HEK293 (cell line): ENCODE data around the gene CLECL1.

Experiments used
- CTCF ChIP-seq: fragments of 450-650 bp; formaldehyde crosslinking; IDR thresholded peaks from 2 replicates; pipeline ENCODE4 v1.5.1; 2016; ENCODE audit warnings: missing biosample characterization, missing genetic modification characterization
- ELK4 ChIP-seq: IDR thresholded peaks from 2 replicates; pipeline ENCODE4 v1.6.1; 2011; ENCODE audit warnings: mild to moderate bottlenecking, low read depth, low read length, borderline replicate concordance
- HOXA7 ChIP-seq: sonication (generic); formaldehyde crosslinking; IDR thresholded peaks from 2 replicates; pipeline ENCODE4 v1.8.1; 2022; ENCODE audit warnings: missing genetic modification reagents, borderline replicate concordance
- MYNN ChIP-seq: fragments of 450-650 bp; formaldehyde crosslinking; IDR thresholded peaks from 2 replicates; pipeline ENCODE4 v1.5.1; 2016; ENCODE audit warnings: missing biosample characterization, missing genetic modification characterization, borderline replicate concordance
- PRDM10 ChIP-seq: fragments of 450-650 bp; formaldehyde crosslinking; IDR thresholded peaks from 2 replicates; pipeline ENCODE4 v1.5.1; 2016; ENCODE audit warnings: missing biosample characterization, missing genetic modification characterization
- SALL2 ChIP-seq: fragments of 450-650 bp; formaldehyde crosslinking; IDR thresholded peaks from 2 replicates; pipeline ENCODE4 v1.5.0; 2017; ENCODE audit warnings: missing biosample characterization, mild to moderate bottlenecking, missing genetic modification characterization, borderline replicate concordance
- SETDB1 ChIP-seq: IDR thresholded peaks from one replicate; pipeline ENCODE4 v1.6.1; 2017; ENCODE audit warnings: mild to moderate bottlenecking, low read length, moderate library complexity, mixed read lengths; ENCODE audit not compliant: insufficient read length
- ZNF18 ChIP-seq: fragments of 450-650 bp; formaldehyde crosslinking; IDR thresholded peaks from 2 replicates; pipeline ENCODE4 v1.5.1; 2016; ENCODE audit warnings: missing biosample characterization, missing genetic modification characterization
- ZNF274 ChIP-seq, 2 experiments: fragments of 200-500 bp in 1 of 2; fragments of 450-650 bp in 1 of 2; sonication (Bioruptor generic) in 1 of 2; formaldehyde crosslinking in 1 of 2; IDR thresholded peaks; 2 replicates each; pipeline versions ENCODE4 v1.5.1 to v1.6.1; 2014 to 2016; ENCODE audit warnings: borderline replicate concordance in 1 of 2, inconsistent platforms in 1 of 2, low read length in 1 of 2, missing biosample characterization in 1 of 2, missing genetic modification characterization in 1 of 2
- ZNF280D ChIP-seq: fragments of 450-650 bp; formaldehyde crosslinking; IDR thresholded peaks from 2 replicates; pipeline ENCODE4 v1.5.1; 2016; ENCODE audit warnings: missing biosample characterization, missing genetic modification characterization
- ZNF302 ChIP-seq: fragments of 450-650 bp; formaldehyde crosslinking; IDR thresholded peaks from 2 replicates; pipeline ENCODE4 v1.5.1; 2016; ENCODE audit warnings: missing biosample characterization, missing genetic modification characterization, low read depth
- ZNF391 ChIP-seq: fragments of 450-650 bp; formaldehyde crosslinking; IDR thresholded peaks from 2 replicates; pipeline ENCODE4 v1.5.1; 2016; ENCODE audit warnings: low read depth, missing biosample characterization, missing genetic modification characterization, borderline replicate concordance
- ZNF521 ChIP-seq: fragments of 450-650 bp; formaldehyde crosslinking; IDR thresholded peaks from 2 replicates; pipeline ENCODE4 v1.5.1; 2017; ENCODE audit warnings: missing biosample characterization, mild to moderate bottlenecking, missing genetic modification characterization

- TF ChIP-seq CTCF (tag by site-specific recombination) = no peak
- no peak for TF ChIP-seq ZNF280D (tag by site-specific recombination)
- TF ChIP-seq HOXA7 (CRISPR knock-in tag) = no peak
- TF ChIP-seq SALL2 (tag by site-specific recombination) = no peak
- TF ChIP-seq MYNN (tag by site-specific recombination) = no peak
- TF ChIP-seq ZNF391 (tag by site-specific recombination) = no peak
- no peak for TF ChIP-seq ELK4
- no peak for TF ChIP-seq ZNF521 (tag by site-specific recombination)
- no peak for TF ChIP-seq ZNF302 (tag by site-specific recombination)
- TF ChIP-seq ZNF274 (IDR thresholded peaks at IDR 0.05; ENCODE audit: low read length) = no peak
- no peak for TF ChIP-seq ZNF274 (tag by site-specific recombination; IDR thresholded peaks at IDR 0.05; ENCODE audit: borderline replicate concordance)
- no peak for TF ChIP-seq SETDB1
- TF ChIP-seq PRDM10 = no peak
- TF ChIP-seq ZNF18 (tag by site-specific recombination) = no peak
These were observed 3.8 kb downstream of the CLECL1 start for GRCh38 chr12:9729082-9729481.
